Stimulated activated CD4-positive, alpha-beta T cell treated with anti-CD3 and anti-CD28 coated beads, Interleukin-12 subunit alpha, Interleukin-12 subunit beta, amount 100 ng/mL, for 4 hours (primary cell): ENCODE data around the gene LSM3.
"Not testable (repeated sequence)": the region's sequence is repeated elsewhere in the genome, so short reads cannot be mapped to it uniquely, and the experiment has no call there.

Experiments used
- DNase-seq: peaks from one replicate; pipeline ENCODE4 v3.0.0-alpha.2; 2020

The LSM3 gene

GRCh38 chr3:14223595-14223994 lies 45.0 kb downstream of the LSM3 start:
- no peak for DNase-seq

- no peak for DNase-seq
Measured at GRCh38 chr3:14224895-14225294, 46.3 kb downstream of the LSM3 start.

DNA sequence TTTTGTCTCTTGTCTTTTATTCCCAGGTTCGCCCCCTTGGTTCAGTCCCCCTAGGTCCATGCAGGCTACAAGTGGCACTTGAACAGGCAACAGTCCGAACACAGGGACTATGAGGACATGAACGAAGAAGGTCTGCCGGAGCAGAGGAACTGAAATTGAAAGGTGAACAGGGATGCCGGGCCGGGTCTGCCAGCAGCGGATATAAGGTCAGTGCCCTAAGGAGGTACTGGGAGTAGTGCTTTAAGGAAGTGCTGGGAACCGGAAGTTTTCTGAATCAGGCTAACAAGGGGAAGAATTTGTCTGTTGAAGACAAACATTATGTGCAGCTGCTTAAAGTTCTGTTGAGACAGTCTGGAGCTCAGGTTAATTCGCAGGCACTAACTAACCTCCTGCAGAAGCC lies 46.8 kb downstream of the LSM3 start:
- no peak for DNase-seq

DNA sequence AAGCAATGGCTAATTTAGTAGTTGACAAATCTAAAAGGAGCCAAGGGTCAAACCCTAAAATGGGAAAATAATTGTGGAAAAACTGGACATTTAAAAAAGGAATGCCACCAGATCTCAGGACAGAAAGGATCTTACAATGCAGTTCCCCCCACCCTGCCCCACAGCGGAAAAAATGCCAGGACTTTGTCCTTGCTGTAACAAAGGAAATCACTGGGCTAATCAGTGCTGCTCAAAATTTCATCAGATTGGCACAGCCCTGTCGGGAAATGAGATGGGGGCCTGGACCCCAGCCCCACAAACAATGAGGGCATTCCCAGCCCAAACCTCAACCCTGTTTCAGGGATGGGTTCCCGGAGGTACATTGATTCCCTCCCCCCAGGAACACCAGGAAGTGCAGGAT lies 47.7 kb downstream of the LSM3 start:
- not testable (repeated sequence) for DNase-seq

- DNase-seq: no peak
Measured at GRCh38 chr3:14227856-14228255, 49.2 kb downstream of the LSM3 start.

- no peak for DNase-seq
Measured at GRCh38 chr3:14228681-14229470, 50.3 kb downstream of the LSM3 start.

DNA sequence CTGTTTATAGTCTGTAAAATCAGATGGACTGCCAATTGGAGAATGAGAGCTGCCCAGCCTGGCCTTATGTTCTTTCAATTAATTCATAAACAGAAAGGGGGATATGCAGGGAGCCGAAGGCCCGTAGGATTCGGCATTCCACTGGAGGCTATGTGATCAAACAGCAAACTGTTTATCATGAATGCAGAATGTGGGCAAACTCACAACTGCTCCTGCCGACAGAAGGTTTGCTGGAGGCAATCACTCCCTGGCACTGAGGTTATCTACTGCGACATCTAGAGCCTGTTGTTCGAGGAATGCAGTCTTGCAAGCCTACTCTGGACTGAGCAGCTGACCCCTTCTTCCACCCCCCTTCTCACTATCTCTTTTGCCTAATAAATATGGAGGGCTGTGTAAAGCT lies 51.1 kb downstream of the LSM3 start:
- not testable (repeated sequence) for DNase-seq

DNA sequence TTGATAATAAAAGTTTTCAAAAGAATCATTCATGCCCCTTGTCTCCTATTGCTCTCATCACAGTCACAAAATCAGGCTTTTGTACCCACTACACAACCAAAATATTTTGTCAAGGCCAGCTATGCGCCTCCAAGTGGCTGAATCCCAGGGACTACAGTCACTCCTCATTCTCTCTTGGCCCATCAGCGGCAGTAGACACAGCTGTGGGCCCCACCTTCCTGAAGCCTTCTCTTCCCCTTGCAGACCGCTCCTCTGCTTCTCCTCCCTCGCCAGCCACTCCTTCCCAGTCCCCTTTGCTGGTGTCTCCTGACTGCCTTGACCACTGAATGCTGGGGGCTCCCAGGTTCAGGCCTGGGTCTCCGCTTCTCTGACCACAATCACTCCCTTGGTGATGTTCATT lies 52.1 kb downstream of the LSM3 start:
- DNase-seq: no peak

DNA sequence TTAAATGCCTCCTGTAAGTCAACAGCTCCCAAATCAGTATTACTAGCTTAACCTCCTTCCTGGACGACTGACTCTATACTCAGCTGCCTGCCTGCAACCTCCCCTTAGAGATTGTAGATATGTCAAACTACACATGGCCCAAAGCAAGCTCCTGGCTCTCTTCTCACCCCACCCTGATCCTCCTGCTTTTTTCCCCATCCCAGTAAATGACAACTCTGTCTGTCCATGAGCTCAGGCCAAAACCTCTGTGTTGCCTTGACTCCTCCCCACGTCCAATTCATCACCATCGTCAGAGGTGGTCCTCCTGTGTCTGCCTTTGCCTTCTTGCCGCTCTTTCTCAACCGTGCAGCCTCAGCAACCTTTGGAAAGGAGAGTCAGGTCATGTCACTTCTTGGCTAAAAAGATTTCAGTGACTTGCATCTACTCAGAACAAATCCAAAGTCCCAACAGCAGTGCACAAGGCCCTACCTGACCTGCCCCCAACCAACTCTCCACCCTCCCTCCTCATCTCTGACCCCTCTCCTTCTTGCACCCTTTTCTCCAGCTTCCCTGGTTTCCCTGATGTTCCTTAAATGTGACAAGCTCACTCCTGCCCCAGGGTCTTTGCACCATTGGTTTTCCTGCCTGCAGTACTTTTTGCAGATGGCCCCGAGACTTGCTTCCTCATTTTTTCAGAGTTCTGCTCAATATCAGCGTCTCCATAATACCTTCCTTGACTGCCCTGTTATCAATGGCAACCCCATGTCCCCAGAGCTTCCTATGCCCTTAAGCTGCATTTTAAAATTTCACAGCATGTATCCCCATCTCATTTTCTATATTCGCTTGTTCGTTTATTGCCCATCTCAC lies 52.8 kb downstream of the LSM3 start:
- DNase-seq: no peak

GRCh38 chr3:14231998-14232501 lies 53.4 kb downstream of the LSM3 start:
- no peak for DNase-seq

DNA sequence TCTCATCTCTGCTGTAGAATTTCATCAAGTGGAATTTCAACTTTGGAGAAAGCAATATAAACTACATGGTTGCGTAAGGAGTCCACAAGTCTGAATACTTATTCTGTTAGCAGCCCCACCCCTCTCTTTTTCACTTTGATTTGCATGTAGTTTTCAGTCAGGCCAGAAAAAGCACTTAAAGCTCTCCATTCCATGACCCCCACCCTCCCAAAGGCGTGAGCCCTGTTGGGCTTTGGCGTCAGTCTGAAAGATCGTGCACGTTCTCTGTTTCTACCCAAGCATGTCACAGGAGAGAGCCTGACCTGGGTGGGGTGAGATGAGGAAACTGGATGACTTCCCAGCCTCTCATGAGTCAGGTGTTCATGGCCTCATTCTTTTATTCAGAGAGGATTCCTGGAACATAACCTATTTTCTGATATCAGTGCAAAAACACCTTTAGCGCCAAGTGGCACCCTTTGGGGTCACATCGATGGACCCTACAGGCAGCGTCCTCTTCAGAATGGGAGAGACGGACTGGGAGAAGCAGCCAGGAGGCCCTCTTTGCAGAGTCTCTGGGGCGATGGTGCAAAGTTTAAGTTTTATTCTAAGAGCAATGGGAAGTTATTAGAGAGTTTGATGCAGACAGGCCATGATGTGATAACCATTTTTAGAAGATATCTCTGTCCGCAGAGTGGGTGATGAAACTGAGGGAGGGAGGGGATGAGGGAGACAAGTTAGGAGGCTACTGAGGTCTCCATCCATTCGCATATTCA lies 55.8 kb downstream of the LSM3 start:
- DNase-seq: no peak

DNA sequence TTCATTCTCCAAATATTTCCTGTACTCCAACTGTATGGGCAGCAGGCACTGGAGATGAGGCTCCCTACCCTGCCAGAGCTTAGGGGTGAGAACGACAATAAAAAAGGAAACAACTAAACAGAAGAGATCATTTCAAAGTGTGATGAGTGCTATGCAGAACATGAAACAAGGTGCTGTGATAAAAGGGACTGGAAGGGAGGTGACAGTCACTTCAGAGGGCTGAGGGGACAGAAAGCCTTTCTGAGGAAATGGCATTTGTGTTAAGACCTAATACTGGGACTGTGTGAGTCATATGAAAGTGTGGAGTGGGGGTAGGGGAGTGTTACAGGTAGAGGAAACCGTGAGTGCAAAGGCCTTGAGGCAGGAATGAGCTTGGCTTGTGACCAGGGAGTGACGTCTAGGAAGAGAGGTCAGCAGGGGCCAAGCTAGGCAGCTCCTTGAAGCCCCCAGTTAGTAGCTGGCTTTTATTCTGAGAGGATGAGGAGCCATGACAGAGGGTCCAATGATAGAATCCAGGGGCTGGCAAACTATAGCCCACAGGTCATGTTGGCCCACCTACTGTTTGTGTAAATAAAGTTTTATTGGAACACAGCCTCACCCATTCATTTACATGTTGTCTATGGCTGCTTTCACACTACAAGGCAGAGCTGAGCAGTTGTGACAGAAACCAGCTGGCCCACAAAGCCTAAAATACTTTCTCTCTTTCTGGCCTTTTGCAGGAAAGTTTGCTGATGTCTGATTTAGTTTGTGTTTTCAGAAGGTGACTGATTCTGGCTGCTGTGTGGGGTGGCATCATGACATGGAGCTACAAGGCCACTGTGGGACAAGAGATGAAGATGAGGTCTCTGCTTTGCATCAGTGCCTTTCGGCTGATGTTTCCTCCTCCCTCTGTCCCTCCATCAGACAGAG lies 56.6 kb downstream of the LSM3 start:
- DNase-seq: no peak

- no peak for DNase-seq
Measured at GRCh38 chr3:14235912-14236295, 57.3 kb downstream of the LSM3 start.

GRCh38 chr3:14236902-14237301 lies 58.3 kb downstream of the LSM3 start:
- DNase-seq: no peak

GRCh38 chr3:14237457-14237856 lies 58.8 kb downstream of the LSM3 start:
- no peak for DNase-seq

GRCh38 chr3:14238356-14238755 lies 59.7 kb downstream of the LSM3 start:
- DNase-seq: no peak

DNA sequence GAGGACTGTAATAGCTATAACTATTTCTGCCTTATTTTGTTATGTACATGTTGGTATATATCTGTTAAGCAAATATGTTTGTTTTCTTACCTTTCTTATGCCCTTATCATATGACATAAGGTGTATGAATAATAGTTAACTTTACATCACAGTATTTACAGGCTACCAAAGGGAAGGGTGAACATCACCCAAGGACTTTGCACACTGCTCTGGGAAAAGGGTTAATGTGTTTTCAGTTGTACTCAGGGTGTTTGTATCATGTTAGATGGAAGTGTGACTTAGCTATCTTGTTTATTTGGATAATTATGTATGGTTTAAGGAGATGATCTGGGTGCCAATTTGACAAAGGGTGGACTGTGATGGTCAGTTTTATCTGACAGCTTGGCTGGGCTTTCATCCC lies 60.3 kb downstream of the LSM3 start:
- no peak for DNase-seq

DNA sequence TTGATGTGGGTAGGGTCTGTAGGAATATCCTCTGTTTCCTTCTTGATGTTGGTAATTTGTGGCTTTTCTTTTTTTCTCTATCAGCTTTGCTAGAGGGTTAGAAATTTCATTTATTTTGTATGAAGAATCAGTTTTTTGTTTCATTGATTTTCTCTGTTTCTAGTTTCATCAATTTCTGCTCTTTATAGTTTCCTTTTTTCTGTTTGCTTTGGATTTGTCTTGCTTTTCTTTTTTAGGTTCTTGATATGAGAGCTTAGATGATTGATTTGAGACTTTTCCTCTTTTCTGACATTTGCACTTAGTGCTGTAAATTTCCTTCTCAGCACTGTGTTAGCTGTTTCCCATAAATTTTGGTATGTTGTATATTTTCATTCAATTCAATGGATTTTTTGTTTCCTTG lies 61.3 kb downstream of the LSM3 start:
- no peak for DNase-seq

DNA sequence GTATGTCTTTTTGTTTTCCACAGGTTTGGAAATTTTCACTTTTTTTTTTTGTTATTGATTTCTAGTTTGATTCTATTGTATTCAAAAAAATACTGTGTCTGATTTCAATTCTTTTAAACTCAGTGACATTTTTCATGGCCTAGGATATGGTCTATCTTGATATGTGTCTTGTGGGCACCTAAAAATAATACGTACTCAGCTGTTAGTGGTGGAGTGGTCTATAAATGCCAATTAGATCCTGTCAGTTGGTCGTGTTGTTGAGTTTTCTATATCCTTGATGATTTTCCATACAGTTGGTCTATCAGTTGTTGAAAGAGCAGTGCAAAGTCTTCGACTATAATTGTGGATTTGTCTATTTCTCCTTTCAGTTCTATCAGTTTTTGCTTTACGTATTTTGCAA lies 61.7 kb downstream of the LSM3 start:
- DNase-seq: no peak

- no peak for DNase-seq
Measured at GRCh38 chr3:14241716-14242115, 63.1 kb downstream of the LSM3 start.

GRCh38 chr3:14242490-14243311 lies 64.1 kb downstream of the LSM3 start:
- no peak for DNase-seq
